Ishikawa (cell line): ENCODE data around the gene CSNK1G1.

ENCODE experiments used
- CEBPB ChIP-seq: IDR thresholded peaks from 2 replicates; pipeline ENCODE4 v1.6.1; 2012
- CREB1 ChIP-seq: IDR thresholded peaks from 2 replicates; pipeline ENCODE4 v1.6.1; 2012; ENCODE audit warnings: low read depth
- EGR1 ChIP-seq: IDR thresholded peaks from 2 replicates; pipeline ENCODE4 v1.6.1; 2012
- EP300 ChIP-seq: IDR thresholded peaks from 2 replicates; pipeline ENCODE4 v1.6.1; 2012; ENCODE audit warnings: borderline replicate concordance
- MAX ChIP-seq: IDR thresholded peaks from 2 replicates; pipeline ENCODE4 v1.6.1; 2012
- NFIC ChIP-seq: IDR thresholded peaks from 2 replicates; pipeline ENCODE4 v1.6.1; 2012
- RAD21 ChIP-seq: IDR thresholded peaks from 2 replicates; pipeline ENCODE4 v1.6.1; 2012; ENCODE audit warnings: low read depth
- REST ChIP-seq: IDR thresholded peaks from 2 replicates; pipeline ENCODE4 v1.6.1; 2012; ENCODE audit warnings: low read depth, mild to moderate bottlenecking
- TAF1 ChIP-seq: IDR thresholded peaks from 2 replicates; pipeline ENCODE4 v1.6.1; 2012; ENCODE audit warnings: low read depth, mild to moderate bottlenecking
- TEAD4 ChIP-seq: IDR thresholded peaks from 2 replicates; pipeline ENCODE4 v1.6.1; 2012
- YY1 ChIP-seq: IDR thresholded peaks from 2 replicates; pipeline ENCODE4 v1.6.1; 2012; ENCODE audit warnings: low read depth
- ZBTB7A ChIP-seq: IDR thresholded peaks from 2 replicates; pipeline ENCODE4 v1.6.1; 2012; ENCODE audit warnings: low read depth

GRCh38 chr15:64311566-64311965 lies 44.4 kb downstream of the CSNK1G1 start:
- TF ChIP-seq REST, result no peak
- TF ChIP-seq RAD21, result no peak
- TF ChIP-seq CREB1, result no peak
- TF ChIP-seq MAX, result 0 out of 2 replicates have a peak, but pooled peaks have one; percentile 10
- TF ChIP-seq CEBPB, result no peak
- TF ChIP-seq EP300, result no peak
- no peak for TF ChIP-seq YY1
- TF ChIP-seq TEAD4, result peak; percentile 42; the same call in 1 of the 2 replicates
- TF ChIP-seq TAF1, result no peak
- no peak for TF ChIP-seq EGR1
- no peak for TF ChIP-seq ZBTB7A
- no peak for TF ChIP-seq NFIC
